ENCODE measurements around the gene FBXO31.
"Not testable (repeated sequence)": the region's sequence is repeated elsewhere in the genome, so short reads cannot be mapped to it uniquely, and the experiment has no call there.

FBXO31 gene

DNA sequence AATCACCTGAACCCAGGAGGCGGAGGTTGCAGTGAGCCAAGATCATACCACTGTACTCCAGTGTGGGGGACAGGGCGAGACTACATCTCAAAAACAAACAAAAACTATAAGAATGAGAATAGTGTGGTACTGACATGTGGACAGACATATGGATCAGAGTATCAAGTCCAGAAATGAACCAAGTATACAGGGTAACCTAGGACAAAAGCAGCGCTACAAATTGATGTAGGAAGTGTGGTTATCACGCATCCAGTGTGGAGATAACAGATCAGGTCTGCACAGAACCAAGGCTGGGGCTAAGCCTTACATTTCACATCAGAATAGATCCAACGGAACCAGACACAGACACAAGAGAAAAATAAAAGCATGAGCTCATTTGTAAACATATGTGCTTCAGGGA is 43.4 kb downstream of the FBXO31 start:
- DNase-seq, result no peak

DNA sequence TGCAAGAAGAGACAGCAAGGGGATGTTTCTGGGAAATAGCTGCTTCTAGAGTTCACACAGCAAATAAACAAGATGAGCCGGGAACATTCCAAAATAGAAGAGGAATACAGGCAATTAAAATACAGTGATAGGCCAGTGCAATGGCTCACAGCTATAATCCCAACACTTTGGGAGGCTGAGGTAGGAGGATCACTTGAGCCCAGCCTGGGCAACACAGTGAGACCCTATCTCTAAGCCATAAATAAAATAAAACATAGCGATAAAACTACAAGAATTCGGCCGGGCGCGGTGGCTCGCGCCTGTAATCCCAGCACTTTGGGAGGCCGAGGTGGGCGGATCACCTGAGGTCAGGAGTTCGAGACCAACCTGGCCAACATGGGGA is 43.9 kb downstream of the FBXO31 start:
- not testable (repeated sequence) for DNase-seq

DNA sequence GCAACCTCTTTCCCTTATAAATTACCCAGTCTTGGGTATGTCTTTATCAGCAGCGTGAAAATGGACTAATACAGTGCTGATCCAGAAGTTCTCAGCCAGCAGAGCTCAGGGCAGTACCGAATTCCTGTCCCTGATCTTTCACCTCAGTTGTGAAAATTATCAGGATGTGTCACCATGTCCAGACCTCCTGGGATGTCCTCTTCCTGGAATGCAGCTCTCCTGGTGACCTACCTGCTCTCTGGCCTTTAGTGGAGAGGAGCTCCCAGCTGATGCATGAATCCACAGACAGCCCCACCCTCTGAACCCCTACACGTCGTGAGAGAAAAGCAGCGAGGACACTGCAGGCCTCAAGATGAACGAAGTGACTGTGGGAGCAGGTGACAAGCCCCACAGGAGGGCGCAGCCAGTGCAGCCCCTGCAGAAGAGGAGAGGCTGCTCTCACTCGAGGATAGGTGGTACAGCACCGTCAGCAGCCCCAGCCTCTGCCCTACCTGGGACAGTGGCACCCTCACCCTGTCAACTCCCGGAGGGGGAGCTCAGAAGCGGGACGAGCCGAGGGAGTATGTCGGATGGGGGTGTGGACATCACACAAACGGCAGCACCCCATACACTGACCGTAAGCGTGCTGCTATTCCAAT is 44.4 kb downstream of the FBXO31 start:
- DNase-seq, result no peak

DNA sequence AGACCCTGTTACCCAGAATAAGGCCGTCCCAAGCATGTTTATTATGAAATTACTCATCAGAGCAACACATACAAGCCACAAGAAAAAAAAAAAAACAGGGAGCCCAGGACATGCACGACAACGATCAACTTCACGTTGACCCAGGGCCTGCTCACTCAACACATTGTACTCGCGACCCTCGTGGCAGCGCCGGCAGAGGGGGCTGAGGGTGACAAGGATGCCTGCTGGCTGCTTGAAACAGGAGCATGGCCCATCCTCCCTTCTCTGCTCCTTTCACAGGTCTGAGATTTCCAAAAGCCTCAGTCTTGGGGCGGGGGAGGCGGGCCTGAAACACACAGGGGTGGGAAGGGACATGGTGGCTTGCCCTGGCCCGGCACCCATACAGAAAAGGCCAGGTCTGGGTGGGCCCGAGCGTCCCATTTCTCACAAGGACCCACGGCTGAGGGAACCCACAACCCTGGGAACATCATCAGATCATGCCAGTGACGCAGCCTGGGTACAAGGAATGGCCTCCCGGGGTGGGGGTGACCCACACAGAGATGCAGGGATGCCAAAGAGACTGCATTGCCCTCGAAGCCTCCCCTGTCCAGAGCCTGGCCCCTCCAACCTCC is 45.3 kb downstream of the FBXO31 start:
- DNase-seq, result no peak

DNA sequence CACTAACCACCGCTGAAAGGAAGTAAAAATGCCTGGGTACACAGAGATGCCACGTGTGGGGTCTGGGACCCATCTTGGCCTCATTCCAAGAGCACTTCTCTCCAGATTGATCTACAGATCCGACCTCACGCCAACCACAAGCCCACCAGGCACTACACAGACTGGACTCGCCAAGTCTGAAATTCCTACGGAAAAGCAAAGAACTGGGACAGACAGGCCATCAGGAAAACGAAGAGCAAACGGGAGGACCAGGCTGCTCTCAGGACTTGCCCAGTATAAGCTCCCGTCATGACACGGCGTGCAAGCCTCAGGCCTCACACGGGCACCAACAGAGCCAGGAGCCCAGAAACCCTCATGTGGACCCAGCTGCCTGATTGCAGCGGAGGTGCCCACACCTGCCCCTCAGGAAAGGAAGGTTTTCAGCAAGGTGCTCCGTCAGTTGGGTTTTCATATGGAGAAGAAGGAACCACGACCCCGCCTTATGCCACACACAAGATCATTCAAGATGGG is 46.3 kb downstream of the FBXO31 start:
- no peak for DNase-seq

DNA sequence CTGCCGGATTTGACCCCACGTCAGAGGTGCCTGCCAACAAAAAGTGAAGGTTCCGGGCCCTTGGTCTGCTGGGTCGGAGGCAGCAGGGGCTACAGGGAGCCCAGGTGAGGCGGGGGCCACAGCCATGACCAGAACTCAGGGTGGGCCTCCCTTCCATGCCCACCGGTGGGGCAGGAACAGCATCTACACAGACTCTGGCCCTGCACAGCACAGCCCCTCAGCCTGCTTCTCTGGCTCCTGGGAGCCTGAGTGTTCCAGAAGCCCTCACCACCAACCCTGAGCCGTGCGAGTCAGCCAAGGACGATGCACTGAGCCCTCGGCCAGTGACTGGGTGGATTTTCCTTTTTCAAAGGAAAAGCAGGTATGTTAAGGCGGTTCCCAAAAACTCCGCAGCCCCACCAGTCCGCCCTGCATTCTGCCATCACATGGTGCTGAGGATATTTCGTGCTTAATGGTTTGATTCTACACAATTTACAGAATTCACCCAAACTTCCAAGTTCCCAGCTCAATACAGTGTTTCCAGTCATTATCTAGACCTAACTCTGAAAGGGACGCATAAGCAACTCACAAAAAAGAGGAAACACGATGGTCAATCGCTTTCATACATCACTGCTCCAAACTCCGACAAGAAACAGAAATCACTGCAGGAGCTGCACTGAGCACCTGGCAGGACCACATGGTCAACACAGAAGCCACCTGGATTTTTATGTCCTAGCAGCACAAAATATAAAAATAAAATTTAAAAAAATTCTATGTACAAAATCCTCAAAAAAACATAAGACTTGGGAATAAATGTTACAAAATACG is 46.9 kb downstream of the FBXO31 start:
- DNase-seq, result no peak

DNA sequence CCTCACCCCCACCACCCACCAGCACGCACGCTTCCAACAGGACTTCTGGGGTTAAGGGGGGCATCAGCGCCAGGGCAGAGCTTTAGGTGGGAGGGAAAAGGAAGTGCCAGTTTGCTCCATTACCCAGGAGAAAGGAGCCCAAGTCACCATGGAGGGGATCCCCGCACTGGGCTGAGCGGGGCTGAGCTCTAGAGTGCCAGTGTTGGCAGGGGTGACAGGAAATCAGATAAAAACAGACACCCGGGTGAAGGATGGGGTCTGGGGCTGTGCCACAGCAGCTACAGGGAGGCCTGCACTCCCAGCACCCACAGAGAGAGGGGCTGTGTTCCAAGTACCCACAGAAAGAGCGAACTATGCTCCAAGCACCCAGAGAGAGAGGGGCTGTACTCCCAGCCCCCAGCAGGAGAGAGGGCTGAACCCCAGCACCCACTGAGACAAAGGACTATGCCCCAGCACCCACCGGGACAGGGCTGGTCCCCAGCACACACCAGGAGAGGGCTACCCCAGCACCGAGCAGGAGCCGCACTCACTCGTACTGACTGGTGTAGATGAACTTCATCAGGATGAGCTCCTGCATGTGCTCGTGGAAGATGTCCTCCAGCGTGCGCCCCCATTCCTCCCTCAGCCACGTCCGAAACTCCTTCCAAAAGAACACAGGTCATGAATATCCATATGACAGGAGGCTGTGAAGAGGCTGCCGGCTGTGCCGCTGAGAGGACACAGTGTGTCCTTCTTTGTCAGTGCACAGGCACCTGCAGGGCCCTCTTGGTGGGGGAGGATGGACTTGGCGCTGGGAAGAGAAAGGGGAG is 47.7 kb downstream of the FBXO31 start:
- no peak for DNase-seq

DNA sequence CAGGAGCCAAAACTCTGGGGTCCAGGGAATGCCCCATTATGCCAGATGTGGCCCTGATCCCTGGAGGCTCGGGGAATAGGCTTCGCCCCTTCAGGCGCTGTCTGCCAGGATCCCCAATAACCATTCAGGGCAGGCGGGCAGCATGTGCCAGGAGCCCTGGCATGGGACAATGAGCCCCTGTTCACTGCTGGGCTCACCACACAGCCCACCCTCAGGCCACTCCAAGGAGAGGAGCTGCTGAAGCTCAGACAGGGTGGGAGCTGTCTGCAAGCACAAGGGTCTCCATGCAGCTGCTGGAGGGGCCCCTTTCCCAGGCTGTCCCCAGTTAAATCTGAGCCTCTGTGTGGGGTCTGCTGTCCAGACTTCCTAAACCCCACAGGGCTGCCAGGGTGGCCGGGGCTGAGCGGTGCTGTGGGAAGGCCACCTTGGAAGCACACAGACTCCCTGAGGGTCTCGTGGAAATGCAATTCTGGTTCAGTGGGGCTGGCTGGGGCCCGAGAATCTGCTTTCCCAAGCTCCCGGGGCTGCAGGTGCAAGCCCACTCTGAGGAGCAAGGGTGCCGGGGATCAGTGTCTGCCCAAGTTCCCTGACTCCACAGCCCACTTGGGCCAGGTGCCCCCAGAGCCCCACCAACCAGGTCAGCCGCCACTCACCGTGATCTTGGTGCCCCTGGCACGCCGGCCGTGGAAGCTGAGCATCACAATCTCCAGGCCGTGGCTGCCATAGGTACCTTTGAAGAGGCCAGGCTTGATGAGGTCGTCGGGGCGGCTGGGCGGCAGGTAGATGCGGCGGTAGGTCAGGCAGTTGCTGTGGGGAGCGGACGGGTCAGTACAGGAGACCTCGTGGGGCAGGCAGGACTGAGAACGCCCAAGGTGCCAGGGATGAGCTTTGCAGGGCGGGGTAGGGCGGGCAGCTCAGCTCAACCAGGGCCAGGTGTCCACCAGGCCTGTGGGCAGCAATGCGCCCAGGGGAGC is 48.6 kb downstream of the FBXO31 start:
- no peak for DNase-seq

DNA sequence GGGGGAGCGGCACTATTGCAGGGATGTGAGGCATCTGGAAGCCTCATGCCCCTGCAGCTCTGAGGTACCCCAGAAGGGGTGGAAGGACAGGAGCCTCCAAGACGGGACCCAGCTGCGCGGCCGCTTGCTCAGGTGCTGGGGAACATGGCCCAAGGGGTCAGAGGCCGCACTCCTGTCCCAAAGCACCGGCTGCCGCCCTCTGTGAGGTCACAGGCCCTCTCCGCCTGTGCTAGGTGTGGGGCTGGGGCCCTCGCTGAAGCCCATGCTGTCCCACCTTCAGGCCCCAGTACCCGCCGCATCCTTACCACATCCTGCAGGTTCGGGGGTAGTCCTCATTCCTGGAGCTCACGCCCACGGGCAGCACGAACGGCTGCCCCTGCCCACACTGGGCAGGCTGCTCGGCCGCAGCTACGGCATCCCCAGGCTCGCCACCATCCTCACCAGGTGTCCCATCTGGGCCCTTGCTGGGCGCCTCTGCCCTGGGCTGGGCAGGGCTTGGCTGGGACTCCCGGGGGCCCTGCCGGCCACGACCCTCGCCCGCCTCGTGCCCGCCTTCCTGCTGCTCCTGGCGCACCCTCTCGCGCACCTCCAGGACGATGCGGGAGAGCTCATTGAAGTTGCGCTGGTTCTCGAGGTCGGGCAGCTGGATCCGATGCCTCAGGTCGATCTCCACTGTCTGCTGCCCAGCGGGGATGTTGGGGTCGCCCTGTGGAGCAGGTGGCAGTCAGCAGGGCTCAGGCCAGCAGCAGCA is 49.8 kb downstream of the FBXO31 start:
- DNase-seq, result no peak

DNA sequence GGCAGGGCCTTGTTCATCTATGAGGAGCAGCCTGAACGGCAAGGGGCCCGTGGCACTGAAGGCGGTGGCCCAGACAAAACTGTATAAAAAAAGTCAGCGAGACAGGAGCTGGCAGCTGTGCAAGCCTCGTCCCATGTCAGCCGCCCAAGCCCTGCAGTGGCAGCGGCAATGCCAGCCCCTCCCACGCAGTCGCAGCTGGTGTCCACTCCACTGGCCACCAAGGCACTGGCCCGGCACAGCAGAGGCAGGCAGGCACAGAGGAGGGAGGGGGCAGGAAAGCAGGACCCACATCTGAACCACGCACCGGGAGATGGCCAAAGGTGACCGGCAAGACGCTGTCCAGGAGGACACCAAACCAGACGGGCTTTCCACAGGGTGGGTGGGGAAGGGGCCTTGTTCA is 50.5 kb downstream of the FBXO31 start:
- DNase-seq, result no peak

DNA sequence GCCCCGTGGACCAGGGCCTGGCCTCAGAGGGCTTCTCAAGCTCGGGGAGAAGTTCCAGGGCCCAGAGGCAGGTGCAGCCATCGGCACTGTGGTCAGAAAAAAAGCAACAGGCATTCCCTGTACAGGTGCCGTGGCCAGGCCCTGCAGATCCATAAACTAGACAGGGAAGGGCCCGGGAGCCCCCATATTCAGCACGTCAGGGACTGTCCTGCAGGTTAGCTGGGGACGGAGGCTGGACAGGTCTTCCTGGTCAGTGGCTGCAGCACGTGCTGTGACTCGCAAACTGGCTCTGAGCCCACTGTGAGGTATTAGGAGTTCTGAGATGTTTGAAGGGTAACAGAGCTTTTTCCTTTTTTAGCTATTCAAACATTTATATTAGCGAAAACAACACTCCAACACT is 51.4 kb downstream of the FBXO31 start:
- no peak for DNase-seq

DNA sequence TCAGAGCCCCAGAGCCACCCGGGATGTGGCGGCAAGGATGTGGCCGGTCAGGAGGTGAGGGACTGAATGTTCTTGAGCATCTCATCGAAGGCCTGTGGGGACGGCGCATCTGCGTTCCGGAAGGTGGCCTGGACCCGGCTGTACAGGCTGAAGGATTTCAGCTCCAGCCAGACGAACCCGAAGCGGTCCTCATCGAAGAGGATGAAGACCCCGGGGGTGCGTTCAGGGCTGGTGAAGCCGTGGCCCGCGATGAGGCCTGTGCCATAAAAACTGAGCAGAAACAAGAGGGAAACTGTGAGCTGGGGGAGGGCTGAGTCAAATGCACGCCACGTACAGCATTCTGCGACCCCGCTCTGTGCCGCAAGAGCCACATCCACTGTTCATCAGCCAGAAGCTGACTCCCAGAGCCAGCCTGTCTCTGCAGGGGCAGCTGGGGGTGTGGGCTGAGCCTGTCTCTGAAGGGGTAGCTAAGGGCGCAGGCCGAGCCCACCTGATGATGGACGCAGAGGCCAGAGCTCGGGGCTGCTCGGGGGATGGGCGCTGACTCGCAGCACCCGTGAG is 52.3 kb downstream of the FBXO31 start:
- DNase-seq, result no peak

DNA sequence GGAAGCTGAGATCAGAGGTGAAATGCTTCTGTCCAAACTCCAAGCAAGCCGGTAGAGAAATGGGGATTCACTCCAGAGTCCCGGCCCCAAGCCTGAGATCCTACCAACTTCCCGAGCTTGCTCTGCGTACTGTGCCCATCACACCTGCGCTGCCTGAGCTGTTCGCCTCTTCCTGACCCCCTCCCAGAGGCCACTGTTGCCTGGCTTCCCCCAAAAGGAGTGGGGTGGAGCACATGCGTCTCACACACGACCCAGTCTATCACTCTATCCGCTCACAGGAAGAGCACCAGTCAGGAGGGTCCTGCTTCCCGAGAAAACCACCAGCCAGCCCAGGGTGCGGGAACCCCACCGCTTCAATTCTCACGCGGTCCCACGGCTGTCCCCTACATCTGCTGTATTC is 52.9 kb downstream of the FBXO31 start:
- DNase-seq, result no peak

DNA sequence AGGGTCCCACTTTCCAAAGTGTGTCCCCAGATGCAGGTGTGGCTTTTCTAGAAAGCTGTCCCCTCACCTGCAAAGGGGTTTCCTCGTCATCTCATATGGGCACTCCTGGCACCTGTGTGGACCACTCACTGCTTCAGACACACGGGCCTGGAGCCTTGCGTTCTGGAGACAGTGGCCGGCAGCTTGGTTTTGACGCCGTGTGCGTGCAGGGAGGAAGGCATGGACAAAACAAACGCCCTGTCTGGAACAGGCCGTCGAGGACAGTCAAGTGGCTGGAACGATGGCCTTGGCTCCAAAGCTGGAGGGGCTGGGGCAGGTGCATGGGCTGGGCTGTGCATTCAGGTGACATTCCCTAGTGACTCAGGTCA is 53.3 kb downstream of the FBXO31 start:
- no peak for DNase-seq

DNA sequence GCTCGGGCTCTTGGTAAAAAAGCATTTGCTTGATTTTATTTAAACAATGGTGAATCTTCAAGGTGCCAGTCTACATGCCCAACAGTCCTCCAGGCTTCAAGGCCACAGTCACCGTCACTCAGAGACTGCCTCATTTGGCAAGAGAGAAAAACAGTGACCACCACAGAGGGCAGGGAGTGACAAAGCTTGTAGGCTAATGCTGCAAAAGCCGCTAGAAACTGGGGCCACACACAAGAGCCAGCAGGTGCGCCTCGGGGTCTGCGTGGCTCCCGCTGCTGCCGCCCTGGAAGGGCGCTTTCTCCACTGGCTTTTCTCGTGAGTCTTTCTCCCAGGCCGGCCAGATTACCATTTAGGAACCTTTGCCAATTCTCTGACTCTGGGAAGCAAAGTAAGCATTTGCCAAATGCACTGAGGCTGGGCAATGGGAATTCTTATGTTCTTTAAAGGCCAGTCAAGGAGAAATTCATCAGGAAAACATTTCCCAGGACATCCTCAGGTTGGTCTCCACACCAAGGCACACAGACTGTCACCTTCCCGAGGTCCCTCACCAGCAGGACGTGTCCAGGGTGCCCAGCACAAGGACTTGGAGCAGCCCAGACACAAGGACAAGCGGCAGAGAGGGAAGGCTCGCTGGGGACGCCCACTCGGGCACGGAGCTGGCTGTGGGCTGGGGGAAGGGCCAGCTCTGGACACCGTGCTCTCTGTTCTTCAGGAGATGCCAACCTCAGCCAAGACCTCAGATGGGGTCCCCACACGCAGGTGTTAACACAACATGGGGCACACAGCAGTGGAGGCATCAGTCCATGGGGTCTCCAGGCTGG is 53.9 kb downstream of the FBXO31 start:
- no peak for DNase-seq

DNA sequence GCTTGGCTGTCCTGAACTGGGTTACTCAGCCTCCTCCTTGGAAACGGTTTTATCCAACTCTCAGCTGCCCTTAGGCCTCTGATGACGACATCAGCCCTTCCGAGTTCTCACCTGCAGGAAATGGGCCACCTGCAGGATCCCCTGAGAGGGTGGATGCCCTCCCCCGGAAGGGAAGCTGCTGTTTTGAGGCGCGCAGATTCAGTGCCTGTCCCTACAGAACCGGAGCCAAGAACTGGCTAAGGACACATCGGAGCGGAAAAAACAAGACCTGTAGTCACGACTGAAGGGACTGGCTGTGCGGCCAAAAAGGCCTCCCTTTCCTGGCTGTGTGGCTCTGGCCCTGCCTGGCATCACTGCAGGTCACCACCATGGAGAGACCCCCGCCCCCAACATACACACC is 54.7 kb downstream of the FBXO31 start:
- DNase-seq, result no peak

DNA sequence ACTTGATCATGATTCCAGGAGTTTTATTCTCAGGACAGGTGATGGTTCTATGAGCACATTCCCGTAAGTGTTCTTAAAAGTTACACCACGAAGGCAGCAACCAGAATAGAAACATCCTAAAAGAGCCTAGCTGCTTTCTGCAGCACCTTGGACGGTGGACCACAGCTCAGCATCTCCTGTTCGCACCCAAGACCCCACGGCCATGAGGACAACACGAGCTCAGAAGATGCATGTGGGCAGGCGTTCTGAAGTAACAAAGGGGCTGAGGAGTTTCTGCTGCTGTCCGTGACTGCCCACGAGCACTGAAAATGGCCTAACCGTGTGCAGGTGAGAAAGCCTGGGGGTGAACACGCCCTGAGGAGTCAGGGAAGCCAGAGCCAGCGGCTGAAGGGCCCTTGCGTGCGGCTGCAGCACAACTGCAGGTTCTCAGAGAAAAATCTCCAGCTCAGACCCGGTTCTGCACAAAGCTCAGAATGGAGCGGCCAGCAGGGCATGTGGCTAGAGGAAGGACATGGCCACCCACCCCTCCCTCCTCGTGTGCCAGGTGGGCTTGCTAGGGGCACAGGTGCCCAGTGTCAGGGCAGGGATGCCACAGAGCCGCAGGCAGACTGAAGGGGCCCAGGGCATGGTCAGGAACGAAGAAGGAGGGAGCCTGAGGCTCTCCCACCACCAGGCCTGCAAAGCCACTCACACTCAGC is 55.6 kb downstream of the FBXO31 start:
- DNase-seq, result no peak

DNA sequence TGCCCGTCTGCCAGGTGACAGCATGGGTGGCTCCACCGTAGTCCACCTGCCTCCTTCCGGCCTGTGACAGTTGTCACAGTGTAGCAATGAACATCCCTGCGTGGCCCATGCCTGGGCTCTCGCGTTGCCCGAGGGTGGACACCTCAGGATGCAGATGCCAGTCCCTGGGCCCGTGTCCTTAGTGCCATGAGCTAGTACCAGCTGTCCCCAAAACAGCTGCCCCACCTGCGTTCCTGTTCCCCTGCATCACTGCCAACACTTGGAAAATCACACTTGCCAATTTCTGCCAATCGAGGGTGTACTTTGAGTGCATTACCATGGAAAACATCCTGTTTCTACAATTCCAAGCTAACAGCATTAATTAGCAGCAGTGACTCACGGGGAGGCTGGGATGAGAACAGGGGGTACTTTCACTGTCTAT is 57.4 kb downstream of the FBXO31 start:
- DNase-seq, result no peak

DNA sequence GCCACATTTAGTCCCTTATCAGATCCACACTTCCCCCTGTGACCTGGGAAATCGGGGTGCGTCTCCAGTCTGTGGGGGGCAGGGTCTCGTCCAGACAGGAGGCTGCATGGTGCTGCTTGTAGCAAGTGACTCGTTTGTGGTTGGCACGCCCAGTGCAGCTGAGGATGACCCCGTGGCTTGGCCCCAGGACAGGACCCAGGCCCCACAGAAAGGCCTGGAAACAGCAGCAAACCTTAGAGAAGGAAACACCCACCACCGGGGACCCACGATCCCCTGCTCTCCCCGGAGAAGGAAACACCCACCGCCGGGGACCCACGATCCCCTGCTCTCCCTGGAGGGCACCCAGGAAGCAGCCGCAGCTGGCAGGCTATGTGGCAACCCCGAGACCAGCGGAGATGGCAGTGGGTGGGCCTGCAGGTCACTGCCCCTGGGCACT is 58.1 kb downstream of the FBXO31 start:
- no peak for DNase-seq
